GM19395 (cell line): ENCODE results near the gene MBLAC2.

ENCODE experiments used
- ATAC-seq: cut with Tn5 transposase; IDR thresholded peaks from one replicate; pipeline ENCODE4 v1.9.1; 2021; ENCODE audit warnings: mild to moderate bottlenecking, moderate library complexity; ENCODE audit not compliant: unreplicated experiment

The MBLAC2 gene

GRCh38 chr5:90474235-90475107 is at the start of gene MBLAC2, which contains the start of gene POLR3G:
TSS of gene MBLAC2 (minus strand) at chr5:90474771. CDS start at chr5:90474292, 479 bp downstream.
TSS of gene POLR3G (plus strand) at chr5:90474864. CDS start at chr5:90485568, 10,704 bp downstream.
- ATAC-seq, result peak; percentile 89

GRCh38 chr5:90519081-90519480 is 44.5 kb upstream of the MBLAC2 start:
- ATAC-seq, result no peak

- no peak for ATAC-seq
These were observed 44.1 kb upstream of the MBLAC2 start for GRCh38 chr5:90518661-90519060.

GRCh38 chr5:90514520-90514919 is 39.9 kb upstream of the MBLAC2 start:
- no peak for ATAC-seq

- no peak for ATAC-seq
These were observed 35.9 kb upstream of the MBLAC2 start for GRCh38 chr5:90510438-90510837.

GRCh38 chr5:90506221-90506620 is 31.6 kb upstream of the MBLAC2 start:
- ATAC-seq, result no peak

- no peak for ATAC-seq
These were observed 30.2 kb upstream of the MBLAC2 start for GRCh38 chr5:90504743-90505142.

- no peak for ATAC-seq
These were observed 29.0 kb upstream of the MBLAC2 start for GRCh38 chr5:90503596-90503995.

- ATAC-seq, result no peak
These were observed 20.6 kb upstream of the MBLAC2 start for GRCh38 chr5:90495146-90495545.

- no peak for ATAC-seq
These were observed 19.5 kb upstream of the MBLAC2 start for GRCh38 chr5:90494043-90494442.

GRCh38 chr5:90488791-90489190 is 14.2 kb upstream of the MBLAC2 start:
- ATAC-seq, result no peak

- ATAC-seq, result no peak
These were observed 10.0 kb upstream of the MBLAC2 start for GRCh38 chr5:90484540-90484939.

GRCh38 chr5:90483206-90483605 is 8.6 kb upstream of the MBLAC2 start:
- no peak for ATAC-seq

- ATAC-seq, result no peak
These were observed 6.1 kb upstream of the MBLAC2 start for GRCh38 chr5:90480699-90481098.

GRCh38 chr5:90479611-90480385 is 5.2 kb upstream of the MBLAC2 start:
- no peak for ATAC-seq

- no peak for ATAC-seq
These were observed 3.1 kb upstream of the MBLAC2 start for GRCh38 chr5:90477621-90478215.

GRCh38 chr5:90477073-90477472 is 2.5 kb upstream of the MBLAC2 start:
- ATAC-seq, result no peak

GRCh38 chr5:90476391-90476790 is 1.8 kb upstream of the MBLAC2 start:
- ATAC-seq, result no peak

GRCh38 chr5:90475436-90475980 is 937 bp upstream of the MBLAC2 start:
- no peak for ATAC-seq

GRCh38 chr5:90473396-90474234 is 956 bp downstream of the MBLAC2 start:
- peak; percentile 16 for ATAC-seq
